HG03469 (cell line): Measurements from ENCODE around the gene DOP1B.
"Not testable (repeated sequence)": the region's sequence is repeated elsewhere in the genome, so short reads cannot be mapped to it uniquely, and the experiment has no call there.

Source experiments
- ATAC-seq: cut with Tn5 transposase; IDR thresholded peaks from one replicate; pipeline ENCODE4 v1.9.1; 2021; ENCODE audit warnings: mild to moderate bottlenecking, moderate library complexity, moderate number of reproducible peaks; ENCODE audit not compliant: unreplicated experiment

Gene DOP1B

DNA sequence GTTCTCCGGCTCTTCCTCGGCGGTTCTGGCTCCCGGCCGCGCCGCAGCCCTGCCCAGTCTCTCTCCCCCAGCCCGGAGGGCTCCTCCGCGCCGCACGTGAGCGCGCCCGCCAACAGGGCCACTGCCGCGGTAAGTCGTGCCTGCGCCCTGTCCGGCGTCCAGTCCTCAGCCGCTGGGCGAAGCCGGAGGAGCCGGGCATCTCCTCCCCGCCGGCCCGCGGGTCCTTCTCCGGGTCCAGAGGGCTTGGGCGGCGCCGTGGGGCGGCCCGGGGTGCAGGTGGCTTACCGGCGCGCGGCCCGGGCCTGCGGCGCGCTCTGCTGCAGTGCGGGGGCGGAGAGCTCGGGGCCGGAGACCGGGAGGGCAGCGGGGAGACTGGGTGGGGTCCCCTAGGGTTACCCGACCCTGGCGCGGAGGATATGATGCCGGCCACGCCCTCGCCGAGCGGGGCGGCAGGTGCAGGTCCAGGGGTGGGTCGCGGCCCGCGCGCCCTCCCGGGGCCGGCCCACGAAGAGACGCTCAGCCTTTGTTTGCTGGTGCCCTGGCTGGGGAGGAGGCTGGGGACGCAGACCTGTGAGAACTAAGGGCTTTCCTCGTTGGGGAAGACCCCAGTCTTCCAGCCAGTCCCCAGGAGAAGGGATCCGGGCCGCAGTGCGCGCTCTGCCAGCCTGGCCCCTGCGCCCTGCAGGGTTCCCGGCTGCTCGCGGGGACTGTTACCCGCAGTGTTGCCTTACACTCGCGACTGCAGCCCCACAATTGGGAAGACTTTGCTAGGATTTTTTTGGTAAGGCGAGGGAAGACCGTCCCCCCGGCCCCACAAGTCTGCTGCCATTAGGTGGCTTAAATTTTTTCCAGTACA, at the start of gene DOP1B:
Gene DOP1B, plus strand, starts transcription at position 10 of the 856 bp plus-strand sequence. CDS start 7,910 bp downstream, outside the sequence.
- peak; percentile 16 for ATAC-seq

DNA sequence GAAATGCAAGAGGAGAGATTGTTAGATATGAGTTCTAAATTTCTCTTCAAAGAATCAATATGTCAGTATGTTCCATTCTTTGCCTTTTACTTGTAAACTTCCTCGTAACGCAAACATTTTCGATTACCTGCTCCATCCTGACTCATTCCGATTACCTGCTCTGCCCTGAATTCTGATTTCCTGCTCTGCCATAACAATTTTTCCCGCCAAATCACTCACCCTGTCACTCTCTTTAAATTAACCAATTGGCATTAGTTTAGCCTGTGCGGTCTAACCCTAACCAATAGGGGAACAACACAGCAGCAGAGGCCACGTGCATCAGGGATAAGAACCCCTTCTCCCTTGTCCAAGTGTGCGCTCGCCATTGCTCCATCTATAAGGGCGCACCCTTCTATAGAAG, 46.8 kb upstream of the DOP1B start:
- ATAC-seq = no peak

DNA sequence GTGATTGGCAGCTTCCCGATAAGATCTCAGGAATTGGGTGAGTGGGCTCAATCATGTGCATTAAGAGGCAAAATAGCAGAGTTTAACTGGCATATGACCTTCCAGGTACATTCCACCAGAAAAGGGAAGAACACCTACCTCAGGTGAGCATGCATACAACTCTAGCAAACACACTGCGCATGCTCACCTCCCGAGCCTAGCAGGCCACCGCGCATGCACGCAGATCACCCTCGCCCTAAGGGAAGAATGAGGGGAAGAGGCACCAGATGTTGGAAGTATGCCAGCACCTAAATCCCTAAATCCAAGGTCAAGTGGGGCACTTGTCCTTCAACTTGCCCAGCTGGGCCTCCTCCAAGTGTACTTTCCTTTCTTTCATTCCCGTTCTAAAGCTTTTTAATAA, 45.4 kb upstream of the DOP1B start:
- no peak for ATAC-seq

- ATAC-seq = no peak
These were observed 42.8 kb upstream of the DOP1B start for GRCh38 chr21:36113647-36114428.

- ATAC-seq = no peak
These were observed 41.4 kb upstream of the DOP1B start for GRCh38 chr21:36115138-36115730.

GRCh38 chr21:36117286-36117741, 39.3 kb upstream of the DOP1B start:
- ATAC-seq = no peak

GRCh38 chr21:36120304-36120888, 36.2 kb upstream of the DOP1B start:
- no peak for ATAC-seq

GRCh38 chr21:36122977-36123376, 33.6 kb upstream of the DOP1B start:
- no peak for ATAC-seq

- ATAC-seq = no peak
These were observed 32.2 kb upstream of the DOP1B start for GRCh38 chr21:36124395-36124794.

- no peak for ATAC-seq
These were observed 31.0 kb upstream of the DOP1B start for GRCh38 chr21:36125512-36126207.

GRCh38 chr21:36126208-36126565, 30.4 kb upstream of the DOP1B start:
- ATAC-seq = no peak

DNA sequence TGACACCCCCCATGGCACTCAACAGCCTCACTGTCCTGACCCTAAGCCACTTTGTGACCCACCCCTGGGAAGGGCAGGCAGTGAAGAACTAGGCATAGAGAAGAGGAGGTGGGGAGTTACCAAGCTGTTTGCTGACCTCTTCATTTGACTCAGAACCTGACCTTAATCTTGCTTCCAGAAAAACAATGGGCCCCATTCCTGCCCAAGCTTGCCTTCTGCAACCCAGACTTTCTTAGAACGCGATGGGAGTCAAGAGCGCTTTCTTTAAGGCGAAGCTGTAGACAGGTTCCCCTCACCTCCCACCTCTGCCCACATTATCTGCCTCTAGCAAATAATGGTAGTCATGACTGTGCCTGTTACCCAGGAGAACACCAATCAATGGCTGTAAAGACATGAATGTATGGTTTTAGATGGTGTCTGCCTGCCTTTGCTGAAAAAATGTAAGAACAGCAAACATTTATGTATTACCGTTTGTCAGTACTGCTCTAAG, 30.0 kb upstream of the DOP1B start:
- no peak for ATAC-seq

DNA sequence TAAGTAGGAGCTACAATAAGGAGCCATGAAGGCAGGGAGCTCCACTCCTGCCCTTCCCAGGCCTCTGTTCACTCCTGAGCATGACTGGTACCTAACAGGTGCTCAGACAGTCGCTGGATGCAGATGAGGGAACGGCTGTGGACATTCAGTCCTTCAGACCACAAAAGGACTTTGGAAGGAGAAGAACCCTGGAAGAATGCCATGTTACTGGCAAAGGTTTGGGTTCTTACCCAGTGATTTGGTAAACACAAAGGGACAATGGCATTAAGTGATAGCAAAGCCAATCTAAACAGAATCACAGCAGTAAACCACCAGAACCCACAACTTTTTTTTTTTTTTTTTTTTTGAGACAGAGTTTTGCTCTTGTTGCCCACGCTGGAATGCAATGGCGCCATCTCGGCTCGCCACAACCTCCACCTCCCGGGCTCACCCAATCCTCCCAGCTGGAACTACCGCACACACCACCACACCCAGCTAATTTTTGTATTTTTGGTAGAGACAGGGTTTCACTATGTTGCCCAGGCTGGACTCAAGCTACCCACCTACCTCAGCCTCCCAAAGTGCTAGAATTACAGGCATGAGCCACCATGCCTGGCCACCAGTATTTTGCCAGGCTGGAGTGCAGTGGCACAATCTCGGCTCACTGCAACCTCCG, 29.2 kb upstream of the DOP1B start:
- no peak for ATAC-seq

GRCh38 chr21:36127977-36128376, 28.6 kb upstream of the DOP1B start:
- ATAC-seq = no peak

DNA sequence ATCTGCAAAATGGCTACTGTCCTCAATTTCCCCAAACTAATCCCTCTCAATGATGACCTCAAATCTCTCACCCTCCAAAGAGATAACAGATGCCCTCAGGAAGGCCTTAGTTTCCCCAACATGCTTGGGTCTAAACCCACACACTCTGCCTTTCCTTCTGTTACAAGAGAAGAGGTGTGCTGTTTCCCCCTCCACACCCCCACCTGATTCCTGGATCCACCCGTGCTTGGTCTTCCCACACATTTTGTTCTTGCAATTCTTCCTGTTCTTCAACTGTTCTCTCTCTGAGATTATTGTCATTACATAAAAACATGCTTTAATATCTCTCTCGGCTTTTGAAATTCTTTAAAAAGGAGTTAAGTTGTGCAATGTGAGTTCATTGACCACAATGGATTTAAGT, 27.4 kb upstream of the DOP1B start:
- ATAC-seq = no peak

DNA sequence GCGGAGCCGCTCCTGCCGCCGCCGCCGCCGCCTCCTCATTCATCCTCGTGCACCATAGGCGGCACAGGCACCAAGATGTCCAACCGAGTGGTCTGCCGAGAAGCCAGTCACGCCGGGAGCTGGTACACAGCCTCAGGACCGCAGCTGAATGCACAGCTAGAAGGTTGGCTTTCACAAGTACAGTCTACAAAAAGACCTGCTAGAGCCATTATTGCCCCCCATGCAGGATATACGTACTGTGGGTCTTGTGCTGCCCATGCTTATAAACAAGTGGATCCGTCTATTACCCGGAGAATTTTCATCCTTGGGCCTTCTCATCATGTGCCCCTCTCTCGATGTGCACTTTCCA, 26.2 kb upstream of the DOP1B start:
- ATAC-seq = not testable (repeated sequence)

- ATAC-seq = not testable (repeated sequence)
These were observed 25.8 kb upstream of the DOP1B start for GRCh38 chr21:36130839-36131238.

- ATAC-seq = no peak
These were observed 23.9 kb upstream of the DOP1B start for GRCh38 chr21:36132696-36133095.

GRCh38 chr21:36134803-36135390, 21.7 kb upstream of the DOP1B start, which contains the start of gene CBR3:
Gene CBR3 (plus strand): TSS chr21:36135079. CDS start chr21:36135193, 114 bp downstream.
- no peak for ATAC-seq
